ENCODE results near the gene SH3BP2. TPM values are rescaled to one million over a fixed set of nuclear protein-coding genes. Genes with fewer than 3 reads are reported as not detected.

SH3BP2 gene
- total RNA-seq, 1 donor from 2014 or later, result 39.1 TPM

GRCh38 chr4:2814627-2815270 lies 21.9 kb downstream of the SH3BP2 start:
- H3K27ac Mint-ChIP-seq (ENCODE audit: unreplicated experiment), result no peak overlapping the region
- TF ChIP-seq, protein P1, sequence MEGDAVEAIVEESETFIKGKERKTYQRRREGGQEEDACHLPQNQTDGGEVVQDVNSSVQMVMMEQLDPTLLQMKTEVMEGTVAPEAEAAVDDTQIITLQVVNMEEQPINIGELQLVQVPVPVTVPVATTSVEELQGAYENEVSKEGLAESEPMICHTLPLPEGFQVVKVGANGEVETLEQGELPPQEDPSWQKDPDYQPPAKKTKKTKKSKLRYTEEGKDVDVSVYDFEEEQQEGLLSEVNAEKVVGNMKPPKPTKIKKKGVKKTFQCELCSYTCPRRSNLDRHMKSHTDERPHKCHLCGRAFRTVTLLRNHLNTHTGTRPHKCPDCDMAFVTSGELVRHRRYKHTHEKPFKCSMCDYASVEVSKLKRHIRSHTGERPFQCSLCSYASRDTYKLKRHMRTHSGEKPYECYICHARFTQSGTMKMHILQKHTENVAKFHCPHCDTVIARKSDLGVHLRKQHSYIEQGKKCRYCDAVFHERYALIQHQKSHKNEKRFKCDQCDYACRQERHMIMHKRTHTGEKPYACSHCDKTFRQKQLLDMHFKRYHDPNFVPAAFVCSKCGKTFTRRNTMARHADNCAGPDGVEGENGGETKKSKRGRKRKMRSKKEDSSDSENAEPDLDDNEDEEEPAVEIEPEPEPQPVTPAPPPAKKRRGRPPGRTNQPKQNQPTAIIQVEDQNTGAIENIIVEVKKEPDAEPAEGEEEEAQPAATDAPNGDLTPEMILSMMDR (conservative IDR thresholded peaks at IDR 0.05), result no peak
- H3K36me3 Mint-ChIP-seq (ENCODE audit: low read depth), result peaks cover 7% of the 10 kb centered on the region
- H3K27me3 Mint-ChIP-seq (ENCODE audit: low read depth), result no peaks in the 10 kb centered on the region
- no peak for DNase-seq (ENCODE audit: low read depth, low spot score)
- H3K4me1 Mint-ChIP-seq, result peaks cover 30% of the 10 kb centered on the region
- peaks cover 9% of the 10 kb centered on the region for H3K9me3 Mint-ChIP-seq
- H3K4me3 Mint-ChIP-seq, result no peak overlapping the region

DNA sequence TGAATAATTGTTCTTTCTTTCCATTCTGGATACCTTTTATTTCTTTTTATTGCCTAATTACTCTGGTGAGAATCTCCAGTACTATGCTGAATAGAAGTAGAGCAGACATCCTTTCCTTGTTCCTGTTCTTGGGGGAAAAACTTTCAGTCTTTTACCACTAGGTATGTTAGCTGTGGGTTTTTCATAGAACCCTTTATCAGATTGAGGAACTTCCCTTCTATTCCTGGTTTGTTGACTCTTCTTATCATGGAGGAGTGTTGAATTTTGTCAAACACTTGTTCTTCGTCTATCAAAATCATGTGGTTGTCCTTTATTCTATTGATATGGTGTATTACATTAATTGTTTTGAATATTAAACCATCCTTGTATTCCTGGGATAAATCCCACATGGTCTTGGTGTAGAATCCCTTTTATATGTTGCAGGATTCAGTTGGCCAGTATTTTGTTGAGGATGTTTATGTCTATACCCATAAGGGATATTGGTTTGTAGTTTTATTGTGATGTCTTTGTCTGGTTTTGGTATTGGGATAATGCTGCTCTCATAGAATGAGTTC lies 23.6 kb downstream of the SH3BP2 start:
- peaks cover 9% of the 10 kb centered on the region for H3K9me3 Mint-ChIP-seq
- TF ChIP-seq, protein P1 (conservative IDR thresholded peaks at IDR 0.05), result no peak
- H3K4me3 Mint-ChIP-seq, result peak overlapping the region; percentile 87
- H3K36me3 Mint-ChIP-seq (ENCODE audit: low read depth), result peaks cover 7% of the 10 kb centered on the region
- DNase-seq (ENCODE audit: low read depth, low spot score), result no peak
- no peak overlapping the region for H3K27ac Mint-ChIP-seq (ENCODE audit: unreplicated experiment)
- no peaks in the 10 kb centered on the region for H3K27me3 Mint-ChIP-seq (ENCODE audit: low read depth)
- peaks cover 18% of the 10 kb centered on the region for H3K4me1 Mint-ChIP-seq

GRCh38 chr4:2817137-2817536 lies 24.3 kb downstream of the SH3BP2 start:
- TF ChIP-seq, protein P1 (conservative IDR thresholded peaks at IDR 0.05), result no peak
- no peak for DNase-seq (ENCODE audit: low read depth, low spot score)
- Mint-ChIP-seq H3K9me3 (peaks cover 9% of the 10 kb centered on the region), H3K27ac (ENCODE audit: unreplicated experiment) (peak overlapping the region; percentile 83), H3K36me3 (ENCODE audit: low read depth) (peaks cover 7% of the 10 kb centered on the region), H3K4me1 (peaks cover 11% of the 10 kb centered on the region), H3K4me3 (peak overlapping the region; percentile 87), H3K27me3 (ENCODE audit: low read depth) (no peaks in the 10 kb centered on the region)

- peak overlapping the region; percentile 87 for H3K4me3 Mint-ChIP-seq
- no peak overlapping the region for H3K27ac Mint-ChIP-seq (ENCODE audit: unreplicated experiment)
- H3K4me1 Mint-ChIP-seq, result peaks cover 11% of the 10 kb centered on the region
- no peaks in the 10 kb centered on the region for H3K27me3 Mint-ChIP-seq (ENCODE audit: low read depth)
- H3K36me3 Mint-ChIP-seq (ENCODE audit: low read depth), result peaks cover 7% of the 10 kb centered on the region
- DNase-seq (ENCODE audit: low read depth, low spot score), result no peak
- peaks cover 9% of the 10 kb centered on the region for H3K9me3 Mint-ChIP-seq
- TF ChIP-seq, protein P1 (conservative IDR thresholded peaks at IDR 0.05), result no peak
These were observed 24.9 kb downstream of the SH3BP2 start for GRCh38 chr4:2817701-2818350.

DNA sequence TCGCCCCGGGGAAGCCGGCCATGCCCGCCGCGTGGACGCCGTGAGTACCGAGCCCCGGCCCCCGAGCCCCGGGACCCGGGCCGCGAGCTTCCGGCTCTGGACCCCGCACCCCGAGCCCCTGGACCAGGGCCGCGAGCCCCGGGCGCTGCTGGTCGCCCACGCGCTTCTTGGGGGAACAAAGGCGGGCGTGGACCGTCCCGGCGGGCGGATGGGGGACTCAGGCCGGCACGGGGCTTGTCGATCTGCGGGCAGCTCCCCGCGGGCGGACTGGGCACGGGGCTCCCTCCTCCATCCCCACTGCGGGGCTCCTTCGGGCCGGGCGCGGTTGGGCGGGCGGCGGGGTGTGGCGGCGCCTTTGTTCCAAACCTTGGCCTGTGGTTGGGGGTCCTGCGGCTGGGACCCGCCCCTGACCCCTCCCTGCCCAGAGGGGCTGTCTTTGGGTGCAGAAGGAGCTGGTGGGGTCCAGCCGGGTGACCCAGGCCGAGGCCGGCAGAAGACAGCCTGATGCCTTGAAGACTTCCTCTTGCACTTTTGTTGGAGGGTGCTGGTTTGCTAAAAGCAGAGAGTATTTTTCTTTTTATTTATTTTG lies 25.6 kb downstream of the SH3BP2 start:
- peak; percentile 30 for DNase-seq (ENCODE audit: low read depth, low spot score)
- TF ChIP-seq, protein P1 (conservative IDR thresholded peaks at IDR 0.05), result no peak
- peaks cover 9% of the 10 kb centered on the region for H3K9me3 Mint-ChIP-seq

More for the DNA sequence above, 25.6 kb downstream of the SH3BP2 start:
- Mint-ChIP-seq H3K36me3 (ENCODE audit: low read depth) (peaks cover 7% of the 10 kb centered on the region), H3K27ac (ENCODE audit: unreplicated experiment) (no peak overlapping the region), H3K4me3 (peak overlapping the region; percentile 84), H3K4me1 (peaks cover 11% of the 10 kb centered on the region), H3K27me3 (ENCODE audit: low read depth) (no peaks in the 10 kb centered on the region)
